ENCODE measurements around the gene FSHB. TPM values are rescaled to one million over a fixed set of nuclear protein-coding genes. Genes with fewer than 3 reads are reported as not detected.

Gene FSHB
- total and polyA plus RNA-seq, 4 donors, result not detected

DNA sequence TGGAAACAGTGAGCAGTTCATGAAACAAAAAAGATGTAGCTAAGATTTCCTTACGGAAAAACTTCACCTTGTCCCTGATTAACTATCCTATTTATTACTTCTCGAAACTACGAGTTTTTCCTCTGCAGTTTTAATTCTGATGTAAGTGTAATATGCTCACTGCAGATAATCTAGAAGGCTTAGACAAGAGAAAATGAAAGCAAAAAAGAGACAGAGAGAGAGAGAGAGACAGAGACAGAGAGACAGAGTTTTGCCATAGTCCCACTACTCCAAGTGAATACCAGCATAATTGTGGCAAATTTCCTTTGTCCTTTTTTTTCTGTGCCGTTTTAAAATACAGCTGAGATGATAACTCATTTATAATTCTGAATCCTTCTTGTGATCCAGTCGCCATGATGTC is 24.8 kb downstream of the FSHB start:
- WGBS, result 70% methylated on average over 5 of the region's 5 CpGs
- no peaks in the 10 kb centered on the region for H3K36me3 ChIP-seq (ENCODE audit: control insufficient read depth in 4 of 4, insufficient read depth in 3 of 4, low read depth in 1 of 4, low read length in 3 of 4)
- H3K27me3 ChIP-seq (ENCODE audit: control insufficient read depth in 4 of 4, insufficient read depth in 4 of 4, low read length in 3 of 4), result peaks cover 0 to 8% (median 0%) of the 10 kb centered on the region in 4 donors
- no peak for DNase-seq (ENCODE audit: low spot score)
- no peak overlapping the region for H3K9ac ChIP-seq (ENCODE audit: low read depth in 1 of 2, low read length in 2 of 2)
- H3K9me3 ChIP-seq (ENCODE audit: control insufficient read depth in 4 of 4, low read length in 3 of 4), result no peaks in the 10 kb centered on the region
- H3K4me1 ChIP-seq (ENCODE audit: control insufficient read depth in 4 of 4, insufficient read depth in 4 of 4, low read length in 3 of 4), result no peaks in the 10 kb centered on the region
- TF ChIP-seq RAD21 (IDR thresholded peaks at IDR 0.05) (no peak), FOXA1 (IDR thresholded peaks at IDR 0.05) (no peak), YY1 (IDR thresholded peaks at IDR 0.05) (no peak), SP1 (IDR thresholded peaks at IDR 0.05) (no peak), REST (IDR thresholded peaks at IDR 0.05) (no peak), FOXA2 (IDR thresholded peaks at IDR 0.05) (no peak), MAX (IDR thresholded peaks at IDR 0.05) (no peak), ATF3 (IDR thresholded peaks at IDR 0.05) (no peak), TAF1 (conservative IDR thresholded peaks at IDR 0.05) (no peak), HNF4A (conservative IDR thresholded peaks at IDR 0.05) (no peak), EGR1 (IDR thresholded peaks at IDR 0.05; ENCODE audit: low read depth in 2 of 2) (no peak), JUND (IDR thresholded peaks at IDR 0.05) (no peak), NR2F2 (IDR thresholded peaks at IDR 0.05) (no peak), GABPA (IDR thresholded peaks at IDR 0.05 in 1 of 2, conservative IDR thresholded peaks at IDR 0.05 in 1 of 2) (no peak)
- TF ChIP-seq, protein P1, sequence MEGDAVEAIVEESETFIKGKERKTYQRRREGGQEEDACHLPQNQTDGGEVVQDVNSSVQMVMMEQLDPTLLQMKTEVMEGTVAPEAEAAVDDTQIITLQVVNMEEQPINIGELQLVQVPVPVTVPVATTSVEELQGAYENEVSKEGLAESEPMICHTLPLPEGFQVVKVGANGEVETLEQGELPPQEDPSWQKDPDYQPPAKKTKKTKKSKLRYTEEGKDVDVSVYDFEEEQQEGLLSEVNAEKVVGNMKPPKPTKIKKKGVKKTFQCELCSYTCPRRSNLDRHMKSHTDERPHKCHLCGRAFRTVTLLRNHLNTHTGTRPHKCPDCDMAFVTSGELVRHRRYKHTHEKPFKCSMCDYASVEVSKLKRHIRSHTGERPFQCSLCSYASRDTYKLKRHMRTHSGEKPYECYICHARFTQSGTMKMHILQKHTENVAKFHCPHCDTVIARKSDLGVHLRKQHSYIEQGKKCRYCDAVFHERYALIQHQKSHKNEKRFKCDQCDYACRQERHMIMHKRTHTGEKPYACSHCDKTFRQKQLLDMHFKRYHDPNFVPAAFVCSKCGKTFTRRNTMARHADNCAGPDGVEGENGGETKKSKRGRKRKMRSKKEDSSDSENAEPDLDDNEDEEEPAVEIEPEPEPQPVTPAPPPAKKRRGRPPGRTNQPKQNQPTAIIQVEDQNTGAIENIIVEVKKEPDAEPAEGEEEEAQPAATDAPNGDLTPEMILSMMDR (IDR thresholded peaks at IDR 0.05; ENCODE audit: low read depth, low read length, missing input control), result no peak
- no peak overlapping the region for H3K27ac ChIP-seq (ENCODE audit: low read depth in 1 of 2, low read length in 2 of 2)
- H3K4me3 ChIP-seq (ENCODE audit: low read depth in 1 of 3, low read length in 3 of 3), result no peak overlapping the region

DNA sequence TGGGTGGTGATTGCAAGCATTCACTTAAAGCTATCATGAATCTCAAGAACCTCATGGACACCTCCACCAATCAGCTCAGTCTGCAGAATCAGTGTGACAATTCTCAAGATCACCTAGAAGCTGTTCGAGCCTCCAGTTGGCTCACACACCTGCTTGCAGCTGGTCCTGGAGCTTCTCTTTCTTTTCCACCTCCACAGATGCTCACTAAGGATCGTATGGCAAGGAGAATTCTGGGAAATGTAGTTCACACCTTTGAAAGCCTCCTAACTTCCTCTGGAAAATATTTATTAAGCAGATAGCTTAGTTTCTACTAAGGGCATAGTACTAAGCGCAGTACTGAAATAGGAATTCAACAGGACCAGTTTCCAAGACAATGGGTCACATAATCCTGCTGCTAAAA is 26.2 kb downstream of the FSHB start:
- H3K27me3 ChIP-seq (ENCODE audit: control insufficient read depth in 4 of 4, insufficient read depth in 4 of 4, low read length in 3 of 4), result peaks cover 0 to 8% (median 0%) of the 10 kb centered on the region in 4 donors
- WGBS, result 52% methylated on average over 3 of the region's 3 CpGs
- DNase-seq (ENCODE audit: low spot score), result no peak
- no peak overlapping the region for H3K4me3 ChIP-seq (ENCODE audit: low read depth in 1 of 3, low read length in 3 of 3)
- no peaks in the 10 kb centered on the region for H3K36me3 ChIP-seq (ENCODE audit: control insufficient read depth in 4 of 4, insufficient read depth in 3 of 4, low read depth in 1 of 4, low read length in 3 of 4)
- no peaks in the 10 kb centered on the region for H3K9me3 ChIP-seq (ENCODE audit: control insufficient read depth in 4 of 4, low read length in 3 of 4)
- TF ChIP-seq FOXA2 (IDR thresholded peaks at IDR 0.05) (no peak), TAF1 (conservative IDR thresholded peaks at IDR 0.05) (no peak), FOXA1 (IDR thresholded peaks at IDR 0.05) (no peak), HNF4A (conservative IDR thresholded peaks at IDR 0.05) (no peak), HNF4G (IDR thresholded peaks at IDR 0.05) (no peak), RAD21 (IDR thresholded peaks at IDR 0.05) (no peak), YY1 (IDR thresholded peaks at IDR 0.05) (no peak), EGR1 (IDR thresholded peaks at IDR 0.05; ENCODE audit: low read depth in 2 of 2) (no peak), MAX (IDR thresholded peaks at IDR 0.05) (no peak), NR2F2 (IDR thresholded peaks at IDR 0.05) (no peak)
- H3K4me1 ChIP-seq (ENCODE audit: control insufficient read depth in 4 of 4, insufficient read depth in 4 of 4, low read length in 3 of 4), result no peaks in the 10 kb centered on the region
- H3K9ac ChIP-seq (ENCODE audit: low read depth in 1 of 2, low read length in 2 of 2), result no peak overlapping the region
- no peak overlapping the region for H3K27ac ChIP-seq (ENCODE audit: low read depth in 1 of 2, low read length in 2 of 2)

Data from liver (tissue), 9 donors.